Astrocyte (in vitro differentiated cells and primary cell): ENCODE results near the gene PPT2.

Experiments used
- EZH2 ChIP-seq: IDR thresholded peaks from 2 replicates; pipeline ENCODE4 v1.6.1; 2012; ENCODE audit warnings: mild to moderate bottlenecking, low read length, inconsistent platforms; ENCODE audit not compliant: insufficient read depth
- TF ChIP-seq, protein P1 (sequence below): IDR thresholded peaks from 2 replicates; pipeline ENCODE4 v1.5.1; 2011; ENCODE audit warnings: low read depth, mild to moderate bottlenecking, inconsistent platforms, low read length, moderate library complexity; ENCODE audit not compliant: insufficient read depth

DNA sequence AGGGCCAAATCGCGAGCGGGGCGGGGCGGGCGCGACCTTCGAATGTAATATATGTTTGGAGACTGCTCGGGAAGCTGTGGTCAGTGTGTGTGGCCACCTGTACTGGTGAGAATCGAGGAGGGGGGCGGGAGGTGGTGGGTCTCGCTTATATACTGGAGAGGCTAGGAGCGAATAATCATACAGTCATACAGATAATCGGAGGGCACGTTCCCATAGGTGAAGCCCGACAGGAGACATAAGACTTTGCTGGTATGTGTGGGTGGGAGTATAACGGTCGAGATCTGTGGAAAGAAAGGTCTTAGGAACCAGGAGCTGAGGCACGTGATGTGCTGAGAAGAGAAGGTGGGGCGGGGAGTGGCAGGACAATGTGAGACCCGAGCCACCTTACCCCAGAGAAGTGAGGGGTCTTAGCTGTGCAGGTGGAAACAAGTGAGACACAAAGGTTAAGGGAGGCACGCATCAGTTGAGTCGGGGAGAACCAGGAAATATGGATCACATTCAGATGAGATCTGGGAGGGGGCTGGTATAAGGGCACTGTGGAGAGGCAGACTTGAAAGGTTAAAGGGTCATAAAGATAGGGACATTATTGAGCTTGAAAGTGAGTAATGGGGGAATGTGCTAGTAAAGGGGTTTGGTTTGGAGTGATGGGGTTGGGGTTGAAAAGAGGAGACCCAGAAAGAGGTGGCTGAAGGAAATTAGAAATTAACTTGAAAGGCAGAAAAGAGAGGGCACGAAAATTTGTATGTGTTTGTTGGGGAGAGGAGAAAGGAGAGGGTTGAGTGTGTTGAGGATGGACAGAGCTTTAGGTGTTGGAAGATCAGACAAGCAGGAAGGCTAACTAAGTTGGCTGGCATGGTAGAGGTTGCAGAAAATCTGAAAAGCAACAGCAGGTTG is 24.9 kb downstream of the PPT2 start:
- TF ChIP-seq, protein P1, sequence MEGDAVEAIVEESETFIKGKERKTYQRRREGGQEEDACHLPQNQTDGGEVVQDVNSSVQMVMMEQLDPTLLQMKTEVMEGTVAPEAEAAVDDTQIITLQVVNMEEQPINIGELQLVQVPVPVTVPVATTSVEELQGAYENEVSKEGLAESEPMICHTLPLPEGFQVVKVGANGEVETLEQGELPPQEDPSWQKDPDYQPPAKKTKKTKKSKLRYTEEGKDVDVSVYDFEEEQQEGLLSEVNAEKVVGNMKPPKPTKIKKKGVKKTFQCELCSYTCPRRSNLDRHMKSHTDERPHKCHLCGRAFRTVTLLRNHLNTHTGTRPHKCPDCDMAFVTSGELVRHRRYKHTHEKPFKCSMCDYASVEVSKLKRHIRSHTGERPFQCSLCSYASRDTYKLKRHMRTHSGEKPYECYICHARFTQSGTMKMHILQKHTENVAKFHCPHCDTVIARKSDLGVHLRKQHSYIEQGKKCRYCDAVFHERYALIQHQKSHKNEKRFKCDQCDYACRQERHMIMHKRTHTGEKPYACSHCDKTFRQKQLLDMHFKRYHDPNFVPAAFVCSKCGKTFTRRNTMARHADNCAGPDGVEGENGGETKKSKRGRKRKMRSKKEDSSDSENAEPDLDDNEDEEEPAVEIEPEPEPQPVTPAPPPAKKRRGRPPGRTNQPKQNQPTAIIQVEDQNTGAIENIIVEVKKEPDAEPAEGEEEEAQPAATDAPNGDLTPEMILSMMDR, result no peak
- TF ChIP-seq EZH2, result no peak
